ENCODE results near the gene MUCL3.

MUCL3 gene

GRCh38 chr6:30983439-30983838 is 42.7 kb downstream of the MUCL3 start, which contains the start of gene MUC21:
Gene MUC21, plus strand, starts transcription at chr6:30983718. Its CDS starts 241 bp downstream, at chr6:30983959.
- POLR2A ChIA-PET, result no interaction called here

GRCh38 chr6:30985490-30985889 is 44.7 kb downstream of the MUCL3 start:
- TF ChIP-seq CTCF (IDR thresholded peaks at IDR 0.05; ENCODE audit: control extremely low read depth, extremely low read depth, low read depth, missing control alignments), result no peak
- no peak for DNase-seq (ENCODE audit: extremely low spot score)
- CTCF ChIA-PET, result interaction anchor here (1.0 to 1.8 kb wide), 8 partner anchors 10 to 306 kb away, joined by 3 to 5 read pairs (median 4); no protein-coding TSS in a partner anchor
- POLR2A ChIA-PET, result no interaction called here

More at GRCh38 chr6:30983439-30983838, 42.7 kb downstream of the MUCL3 start, which contains the start of gene MUC21:
- CTCF ChIA-PET, result interaction anchor here (0.6 to 1.3 kb wide), 2 partner anchors 9 to 60 kb away, joined by 3 to 4 read pairs; no protein-coding TSS in a partner anchor
- TF ChIP-seq CTCF (IDR thresholded peaks at IDR 0.05; ENCODE audit: control extremely low read depth, extremely low read depth, low read depth, missing control alignments), result no peak
- DNase-seq (ENCODE audit: extremely low spot score), result no peak

- no peak for DNase-seq (ENCODE audit: extremely low spot score)
- TF ChIP-seq CTCF (IDR thresholded peaks at IDR 0.05; ENCODE audit: control extremely low read depth, extremely low read depth, low read depth, missing control alignments), result no peak
- CTCF ChIA-PET, result no interaction called here
- POLR2A ChIA-PET, result no interaction called here
Observed at GRCh38 chr6:30987304-30987703, 46.5 kb downstream of the MUCL3 start.

GRCh38 chr6:30988209-30988825 is 47.5 kb downstream of the MUCL3 start:
- ChIA-PET CTCF (interaction anchor here (0.9 to 2.0 kb wide), 3 partner anchors 16 to 53 kb away, joined by 3 to 4 read pairs (median 3); no protein-coding TSS in a partner anchor), POLR2A (no interaction called here)
- no peak for DNase-seq (ENCODE audit: extremely low spot score)
- no peak for TF ChIP-seq CTCF (IDR thresholded peaks at IDR 0.05; ENCODE audit: control extremely low read depth, extremely low read depth, low read depth, missing control alignments)

GRCh38 chr6:30990422-30991086 is 49.8 kb downstream of the MUCL3 start:
- ChIA-PET CTCF (interaction anchor here (1.2 kb wide), 1 partner anchor 311 kb away, joined by 4 read pairs; no protein-coding TSS in a partner anchor), POLR2A (no interaction called here)
- no peak for TF ChIP-seq CTCF (IDR thresholded peaks at IDR 0.05; ENCODE audit: control extremely low read depth, extremely low read depth, low read depth, missing control alignments)
- DNase-seq (ENCODE audit: extremely low spot score), result no peak

GRCh38 chr6:30991891-30992290 is 51.1 kb downstream of the MUCL3 start:
- ChIA-PET CTCF (no interaction called here), POLR2A (no interaction called here)
- DNase-seq (ENCODE audit: extremely low spot score), result no peak
- no peak for TF ChIP-seq CTCF (IDR thresholded peaks at IDR 0.05; ENCODE audit: control extremely low read depth, extremely low read depth, low read depth, missing control alignments)
